Heart left ventricle (tissue), 13 donors: ENCODE results near the gene TUBE1.

Experiments used
- POLR2A ChIP-seq, 2 donors: fragments of 450-650 bp; IDR thresholded peaks; one replicate each; pipeline ENCODE4 v1.6.1; 2017; ENCODE audit warnings: antibody characterized with exemption in 2 of 2, mild to moderate bottlenecking in 2 of 2, moderate library complexity in 2 of 2
- TF ChIP-seq, protein P1 (sequence below), 12 donors: fragments of 200-600 bp; sonication (generic) in 4 of 12; IDR thresholded peaks; one replicate each; pipeline versions ENCODE4 v1.5.0 to v1.8.0; 2018 to 2022; ENCODE audit warnings: antibody characterized with exemption in 12 of 12, mild to moderate bottlenecking in 5 of 12
- donor health status: ischemic (EF 13 %, LVEDD 7.1; RV severe dilation, severe dysfunction).
- donor health status: DM: no; HTN: yes; CAD: no.
- donor health status: DM: no; HTN: no; CAD: no.
- donor health status: ischemic (EF 25% LVEDD 6.9; RV normal size, moderate dysfunction).
- donor health status: ischemic (EF 25% LVEDD 5.7; RV mildly dilated, moderate dysfunction).
- donor health status: ischemic (EF 35%, LVEDD 5.7; RV mildly dilated, moderate dysfunction).
- donor health status: nonischemic (EF 11% LVEDD 7.7; RV severe dilation, severe dysfunction).
- donor health status: DM: yes; HTN: yes; CAD: no.
- donor health status: PGD.
- donor health status: ischemic (EF 29% LVEDD 5.4; RV normal size, mild dysfunction).
- donor health status: nonischemic (EF 23%, LVEDD 6.1; RV moderate dilation, normal function).

- TF ChIP-seq, protein P1, sequence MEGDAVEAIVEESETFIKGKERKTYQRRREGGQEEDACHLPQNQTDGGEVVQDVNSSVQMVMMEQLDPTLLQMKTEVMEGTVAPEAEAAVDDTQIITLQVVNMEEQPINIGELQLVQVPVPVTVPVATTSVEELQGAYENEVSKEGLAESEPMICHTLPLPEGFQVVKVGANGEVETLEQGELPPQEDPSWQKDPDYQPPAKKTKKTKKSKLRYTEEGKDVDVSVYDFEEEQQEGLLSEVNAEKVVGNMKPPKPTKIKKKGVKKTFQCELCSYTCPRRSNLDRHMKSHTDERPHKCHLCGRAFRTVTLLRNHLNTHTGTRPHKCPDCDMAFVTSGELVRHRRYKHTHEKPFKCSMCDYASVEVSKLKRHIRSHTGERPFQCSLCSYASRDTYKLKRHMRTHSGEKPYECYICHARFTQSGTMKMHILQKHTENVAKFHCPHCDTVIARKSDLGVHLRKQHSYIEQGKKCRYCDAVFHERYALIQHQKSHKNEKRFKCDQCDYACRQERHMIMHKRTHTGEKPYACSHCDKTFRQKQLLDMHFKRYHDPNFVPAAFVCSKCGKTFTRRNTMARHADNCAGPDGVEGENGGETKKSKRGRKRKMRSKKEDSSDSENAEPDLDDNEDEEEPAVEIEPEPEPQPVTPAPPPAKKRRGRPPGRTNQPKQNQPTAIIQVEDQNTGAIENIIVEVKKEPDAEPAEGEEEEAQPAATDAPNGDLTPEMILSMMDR (IDR thresholded peaks at IDR 0.05), result no peak
- no peak for TF ChIP-seq POLR2A (IDR thresholded peaks at IDR 0.05)
Measured at GRCh38 chr6:112109262-112109661, 22.0 kb upstream of the TUBE1 start.
